ENCODE measurements around the gene TMEM219. TPM values are rescaled to one million over a fixed set of nuclear protein-coding genes. Genes with fewer than 3 reads are reported as not detected.

The TMEM219 gene
- total and polyA plus RNA-seq, 2 of the 8 experiments (the other 6 are each of a cell fraction or from before 2014, with no cell fraction given), result 60.2 to 116 TPM

- no peak overlapping the region for H2BK15ac ChIP-seq (ENCODE audit: low read length)
- no peak overlapping the region for H3K27ac ChIP-seq (ENCODE audit: low read depth, low read length)
- no peak overlapping the region for H3K4ac ChIP-seq (replicated peaks; ENCODE audit: insufficient read length, low read depth, low read length)
- H2BK12ac ChIP-seq (ENCODE audit: low read depth, low read length), result 0 out of 2 replicates have a peak overlapping the region, but pooled peaks have one; percentile 9
- H3K27me3 ChIP-seq (replicated peaks in 1 of 4; ENCODE audit: control insufficient read depth in 3 of 4, extremely low read depth in 1 of 4, insufficient read depth in 3 of 4, low read length in 3 of 4), result peaks cover 0 to 23% (median 13%) of the 10 kb centered on the region in 4 experiments; a peak in 5 of 7 replicates
- H4K20me1 ChIP-seq (replicated peaks in 1 of 2; ENCODE audit: control insufficient read depth in 1 of 2, insufficient read depth in 2 of 2, low read length in 2 of 2), result peaks cover 3 to 7% of the 10 kb centered on the region in 2 experiments
- no peak overlapping the region for H3K23ac ChIP-seq (ENCODE audit: insufficient read length)
- H2AFZ ChIP-seq (ENCODE audit: low read length), result no peak overlapping the region
- H2BK20ac ChIP-seq (ENCODE audit: low read length), result no peak overlapping the region
- no peaks in the 10 kb centered on the region for H3K9me3 ChIP-seq (ENCODE audit: insufficient read depth in 2 of 2, low read depth in 1 of 2, low read length in 1 of 2)
- no peak for DNase-seq (ENCODE audit: low read depth in 1 of 2, low spot score in 2 of 2)
- 0 out of 2 replicates have a peak overlapping the region, but pooled peaks have one; percentile 13 for H2AK5ac ChIP-seq (ENCODE audit: low read depth, low read length)
- H3K23me2 ChIP-seq (ENCODE audit: low read depth, low read length), result peaks cover 16% of the 10 kb centered on the region
- H3K79me1 ChIP-seq (ENCODE audit: low read depth, low read length), result no peaks in the 10 kb centered on the region
- peak overlapping the region; percentile 35; the same call in 1 of the 2 replicates for H4K8ac ChIP-seq (ENCODE audit: extremely low read depth, insufficient read depth, low read length)
- no peak overlapping the region for H3K14ac ChIP-seq (ENCODE audit: insufficient read length)
- no peak overlapping the region for H4K5ac ChIP-seq (ENCODE audit: insufficient read length, low read depth, low read length)
- H3K79me2 ChIP-seq (ENCODE audit: control insufficient read depth in 1 of 2, insufficient read depth in 2 of 2, low read length in 2 of 2), result no peaks in the 10 kb centered on the region
- H3K56ac ChIP-seq (replicated peaks; ENCODE audit: insufficient read length, low read depth, low read length), result no peak overlapping the region
- H3K4me2 ChIP-seq (ENCODE audit: insufficient read depth in 1 of 2, low read depth in 2 of 2, low read length in 2 of 2), result no peak overlapping the region; a peak in 1 of 4 replicates
- H3K36me3 ChIP-seq (ENCODE audit: control insufficient read depth in 2 of 4, insufficient read depth in 4 of 4, low read length in 3 of 4), result peaks cover 0 to 4% (median 0%) of the 10 kb centered on the region in 4 experiments; a peak in 1 of 8 replicates
- H2BK5ac ChIP-seq (ENCODE audit: low read depth, low read length), result no peak overlapping the region
- H3K4me1 ChIP-seq (replicated peaks in 1 of 4; ENCODE audit: control insufficient read depth in 3 of 4, insufficient read depth in 4 of 4, low read length in 3 of 4), result peaks cover 0 to 21% (median 13%) of the 10 kb centered on the region in 4 experiments; a peak in 6 of 7 replicates
- ChIA-PET POLR2A (ENCODE audit: partially characterized antibody) (interaction anchor here (0.5 to 2.2 kb wide), 11 partner anchors 8 to 224 kb away, joined by 3 to 5 read pairs (median 3); partner anchors contain the start of genes HIRIP3, TAOK2 and TBX6), CTCF (ENCODE audit: partially characterized antibody) (interaction anchor here (0.8 to 3.1 kb wide), 9 partner anchors 8 to 144 kb away, joined by 3 to 15 read pairs (median 4); partner anchors contain the start of genes C16orf92 and INO80E)
- no peak overlapping the region; the same call in 1 of the 2 replicates for H3K18ac ChIP-seq (ENCODE audit: extremely low read depth, low read length)
- peak overlapping the region; percentile 2 for H4K91ac ChIP-seq (replicated peaks; ENCODE audit: insufficient read length, low read length)
- no peak overlapping the region; a peak in 2 of 7 replicates for H3K9ac ChIP-seq (replicated peaks in 1 of 4; ENCODE audit: extremely low read depth in 1 of 4, low read depth in 3 of 4, low read length in 3 of 4)
- WGBS, 2 experiments (ENCODE audit: extremely low coverage in 1 of 2, insufficient coverage in 1 of 2, insufficient read length in 1 of 2, insufficient replicate concordance in 2 of 2, low coverage in 1 of 2, low lambda C conversion rate in 2 of 2, missing lambda C conversion rate in 1 of 2), result 71% methylated on average over 17 of the region's 26 CpGs; no CpG with 5 or more reads in 1 of the 2 experiments
- H3K4me3 ChIP-seq (ENCODE audit: extremely low read depth in 1 of 4, insufficient read depth in 2 of 4, low read depth in 3 of 4, low read length in 4 of 4), result no peak overlapping the region
- H2BK120ac ChIP-seq (replicated peaks; ENCODE audit: low read depth, low read length), result no peak overlapping the region
- FAIRE-seq, result no peak
- TF ChIP-seq CHD2 (IDR thresholded peaks at IDR 0.05; ENCODE audit: low read length) (no peak), RAD21 (IDR thresholded peaks at IDR 0.05 in 1 of 2, conservative IDR thresholded peaks at IDR 0.05 in 1 of 2; ENCODE audit: low read depth in 2 of 2, low read length in 2 of 2) (no peak), SP2 (IDR thresholded peaks at IDR 0.05; ENCODE audit: low read length) (no peak), CBX5 (IDR thresholded peaks at IDR 0.05; ENCODE audit: low read depth, low read length) (no peak), BRCA1 (IDR thresholded peaks at IDR 0.05; ENCODE audit: low read depth, low read length) (no peak), KDM1A (IDR thresholded peaks at IDR 0.05; ENCODE audit: borderline replicate concordance, low read length) (no peak), YY1 (IDR thresholded peaks at IDR 0.05; ENCODE audit: low read depth, low read length) (no peak), CEBPB (IDR thresholded peaks at IDR 0.05; ENCODE audit: low read depth, low read length) (no peak), MAFK (IDR thresholded peaks at IDR 0.05; ENCODE audit: low read depth, low read length) (no peak), TAF7 (optimal IDR thresholded peaks at IDR 0.05; ENCODE audit: borderline replicate concordance, low read depth, low read length) (no peak), SAP30 (IDR thresholded peaks at IDR 0.05; ENCODE audit: insufficient read depth, insufficient replicate concordance, low read length) (no peak), HDAC6 (IDR thresholded peaks at IDR 0.05; ENCODE audit: low read depth, low read length) (no peak)
Measured at GRCh38 chr16:30009085-30009862, 47.4 kb downstream of the TMEM219 start.

Measured in H1 (cell line).